ENCODE data around the gene RAD21L1.

GRCh38 chr20:1292620-1293019 is 66.8 kb downstream of the RAD21L1 start:
- no peak for TF ChIP-seq CTCF (IDR thresholded peaks at IDR 0.05; ENCODE audit: low read depth, low read length, poor library complexity, severe bottlenecking)
- no peak for TF ChIP-seq EZH2phosphoT487 (IDR thresholded peaks at IDR 0.05; ENCODE audit: borderline replicate concordance, low read length)

Measured in DOHH2 (cell line).